Endometrial microvascular endothelial cells (primary cell): ENCODE results near the gene THEM5. TPM values are rescaled to one million over a fixed set of nuclear protein-coding genes. Genes with fewer than 3 reads are reported as not detected.

Experiments used
- in situ Hi-C: cut with HindIII; loops from 2 replicates; pipeline ENCODE4 v1.10.0; 2017; ENCODE audit warnings: low sequenced_read_pairs, low pct_unique_long_range_greater_than_20kb; ENCODE audit errors: inconsistent ontology term
- total RNA-seq: library from RNA; depleted of rRNA; stranded (reverse); fragments of >200 nt; gene quantifications from one replicate; pipeline ENCODE4 v1.2.3, GENCODE V29; 2015; ENCODE audit errors: inconsistent ontology term

Gene THEM5
- total RNA-seq, 1 donor from 2014 or later, result not detected

DNA sequence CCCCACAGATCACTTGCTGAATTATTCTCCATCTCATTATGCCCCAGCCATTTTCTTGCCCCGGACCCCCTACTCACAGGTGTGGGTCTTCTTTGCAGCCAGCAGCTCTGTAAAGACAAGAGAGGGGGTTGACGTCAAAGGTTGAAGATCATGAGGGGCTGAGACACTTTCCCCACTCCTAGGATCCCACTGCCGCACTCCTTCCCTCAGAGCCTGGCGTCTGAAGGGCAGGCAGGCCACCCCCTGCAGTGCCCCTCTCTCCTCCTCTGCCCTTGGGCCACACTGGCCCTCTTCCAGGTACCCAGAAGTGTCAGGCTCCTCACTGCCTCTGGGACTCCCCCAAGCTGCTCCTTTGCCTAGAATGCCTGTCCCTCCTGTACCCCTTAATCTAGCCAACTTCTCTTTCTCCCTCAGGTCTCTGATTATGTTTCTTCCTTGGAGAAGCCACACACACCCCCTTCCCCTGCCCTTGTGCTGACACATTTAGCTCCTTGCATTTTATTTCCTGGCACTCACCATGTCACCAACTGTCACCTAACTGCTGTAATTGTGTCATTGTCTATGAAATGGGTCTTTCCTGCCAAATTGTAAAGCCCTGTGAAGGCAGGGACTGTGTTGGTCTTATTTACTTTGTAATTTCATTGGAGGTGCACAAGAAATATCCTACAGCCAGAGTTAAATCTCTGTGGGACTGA is 24.0 kb downstream of the THEM5 start:
- in situ Hi-C loops, result no loop called here

DNA sequence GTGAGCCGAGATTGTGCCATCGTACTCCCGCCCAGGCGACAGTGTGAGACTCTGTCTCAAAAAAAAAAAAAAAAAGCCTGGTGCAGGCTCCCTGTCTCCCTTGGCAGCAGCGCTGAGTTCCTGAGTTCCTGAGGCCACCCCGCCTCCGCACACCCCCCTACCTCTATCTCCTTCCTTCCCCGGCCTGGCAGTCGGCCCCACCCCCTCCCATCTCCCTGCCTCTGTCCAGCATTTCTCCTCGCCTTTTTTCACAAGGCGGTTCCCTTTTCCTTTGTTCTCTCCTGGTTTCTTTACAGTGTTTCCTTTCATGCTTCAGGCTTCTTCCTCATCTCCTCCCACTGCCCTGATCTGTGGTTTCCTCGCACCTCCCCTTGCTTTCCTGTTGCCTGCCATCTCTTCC is 24.6 kb downstream of the THEM5 start:
- in situ Hi-C loops, result no loop called here

- in situ Hi-C loops, result no loop called here
Measured at GRCh38 chr1:151827853-151828252, 25.7 kb downstream of the THEM5 start.

DNA sequence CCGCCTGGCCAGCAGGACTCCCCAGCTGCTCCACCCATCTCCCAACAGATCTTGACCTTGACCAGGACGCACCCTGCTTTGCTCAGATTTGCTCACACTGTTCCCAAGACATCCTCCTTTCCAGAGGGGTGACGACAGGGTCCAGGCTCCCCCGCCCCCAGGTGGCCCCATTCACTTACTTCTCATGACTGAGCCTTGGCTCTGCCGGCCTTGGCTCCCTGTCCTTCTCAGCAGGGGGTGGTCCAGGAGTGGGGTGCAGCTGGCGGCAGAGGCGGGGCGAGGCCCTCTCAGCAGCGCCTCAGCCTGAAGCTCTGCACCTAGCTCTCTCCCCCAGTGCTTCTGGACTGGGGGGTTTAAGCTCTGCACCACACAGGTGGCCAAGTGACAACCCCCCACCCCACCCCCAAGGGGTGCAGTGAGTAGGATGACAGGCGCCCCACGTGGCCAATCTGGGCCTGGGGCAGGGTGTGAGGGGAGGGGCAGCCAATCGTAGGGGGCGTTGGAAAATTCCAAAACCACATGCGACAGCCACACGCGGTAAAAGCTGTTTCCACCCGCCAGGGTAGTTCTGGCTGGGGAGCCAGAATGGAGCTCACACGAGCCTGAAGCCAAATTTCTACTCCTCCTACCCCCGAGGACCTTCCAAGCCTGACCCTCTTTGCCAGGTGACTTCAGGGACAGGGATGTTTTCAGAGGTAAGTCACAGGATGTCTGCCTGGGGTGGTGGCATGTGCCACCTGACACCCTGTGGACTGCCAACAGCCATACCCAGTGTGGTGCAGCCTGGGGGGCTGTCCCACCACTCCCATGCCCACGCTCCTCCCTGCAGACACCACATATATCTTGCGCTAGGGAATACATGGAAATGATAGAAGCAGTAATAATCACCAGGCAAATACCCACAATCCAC is 27.5 kb downstream of the THEM5 start:
- in situ Hi-C loops, result no loop called here

GRCh38 chr1:151825204-151825603 is 28.3 kb downstream of the THEM5 start:
- in situ Hi-C loops, result no loop called here

DNA sequence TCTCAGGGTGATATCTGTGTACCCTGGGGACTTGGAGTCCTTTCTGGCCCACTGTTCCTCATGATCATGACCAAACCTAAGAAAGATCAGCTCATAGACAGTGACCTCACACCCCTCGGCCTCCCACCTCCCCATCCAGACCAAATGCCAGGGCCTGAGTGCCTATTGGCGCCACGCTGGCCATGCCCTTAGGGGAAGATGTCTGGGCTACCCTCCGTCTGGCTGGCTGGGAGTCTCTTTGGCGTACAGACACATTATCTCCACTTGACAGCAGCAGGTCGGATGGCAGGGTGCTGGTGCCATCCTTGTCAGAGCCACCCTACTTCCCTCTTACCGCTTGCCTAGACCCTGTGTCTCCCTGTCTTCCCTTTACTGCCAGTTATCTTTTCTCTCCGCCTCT is 30.3 kb downstream of the THEM5 start:
- in situ Hi-C loops, result no loop called here

- in situ Hi-C loops, result no loop called here
Measured at GRCh38 chr1:151822404-151822803, 31.1 kb downstream of the THEM5 start.

- in situ Hi-C loops, result no loop called here
Measured at GRCh38 chr1:151820940-151821339, 32.6 kb downstream of the THEM5 start.

GRCh38 chr1:151819976-151820623 is 33.4 kb downstream of the THEM5 start:
- in situ Hi-C loops, result no loop called here

GRCh38 chr1:151819227-151819835 is 34.2 kb downstream of the THEM5 start:
- in situ Hi-C loops, result no loop called here

- in situ Hi-C loops, result no loop called here
Measured at GRCh38 chr1:151817353-151817730, 36.2 kb downstream of the THEM5 start.

DNA sequence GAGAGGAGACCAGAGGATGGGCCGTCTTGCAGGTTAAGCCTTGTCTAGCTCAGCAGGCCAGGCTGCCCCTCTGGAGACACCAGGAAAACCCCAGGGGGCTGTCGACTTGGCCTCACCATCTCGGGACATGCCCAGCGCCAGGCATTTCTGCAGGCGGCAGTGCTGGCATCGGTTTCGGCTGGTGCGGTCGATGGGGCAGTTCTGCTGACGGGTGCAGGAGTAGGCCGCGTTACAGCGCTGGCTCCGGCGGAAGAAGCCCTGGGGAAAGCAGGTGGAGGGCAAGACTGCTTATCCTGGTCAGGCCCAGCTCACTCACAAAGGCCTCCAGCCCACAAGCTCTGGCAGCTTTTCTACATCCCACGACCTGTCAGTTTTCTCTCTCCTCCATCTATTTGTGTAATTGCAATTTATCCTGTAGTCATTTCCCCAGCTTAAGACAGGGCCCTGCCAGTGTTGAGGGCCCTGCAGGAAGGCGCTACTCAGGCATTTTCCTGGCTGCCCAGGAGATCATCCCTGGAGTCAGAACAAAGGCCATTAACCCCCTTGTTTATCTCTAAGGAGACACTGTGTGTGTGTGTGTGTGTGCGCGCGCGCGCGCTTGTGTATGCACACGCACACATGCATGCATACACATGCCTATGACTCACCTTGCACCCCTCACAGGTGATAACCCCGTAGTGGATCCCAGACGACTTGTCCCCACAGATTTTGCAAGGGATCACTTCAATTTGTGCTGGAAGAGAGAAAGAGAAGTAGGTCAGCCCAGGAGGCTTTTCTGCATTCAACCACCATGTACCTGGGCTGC is 36.8 kb downstream of the THEM5 start:
- in situ Hi-C loops, result no loop called here

GRCh38 chr1:151815716-151816327 is 37.7 kb downstream of the THEM5 start:
- in situ Hi-C loops, result no loop called here

- in situ Hi-C loops, result no loop called here
Measured at GRCh38 chr1:151814971-151815545, 38.5 kb downstream of the THEM5 start.

- in situ Hi-C loops, result no loop called here
Measured at GRCh38 chr1:151814426-151814825, 39.1 kb downstream of the THEM5 start.

DNA sequence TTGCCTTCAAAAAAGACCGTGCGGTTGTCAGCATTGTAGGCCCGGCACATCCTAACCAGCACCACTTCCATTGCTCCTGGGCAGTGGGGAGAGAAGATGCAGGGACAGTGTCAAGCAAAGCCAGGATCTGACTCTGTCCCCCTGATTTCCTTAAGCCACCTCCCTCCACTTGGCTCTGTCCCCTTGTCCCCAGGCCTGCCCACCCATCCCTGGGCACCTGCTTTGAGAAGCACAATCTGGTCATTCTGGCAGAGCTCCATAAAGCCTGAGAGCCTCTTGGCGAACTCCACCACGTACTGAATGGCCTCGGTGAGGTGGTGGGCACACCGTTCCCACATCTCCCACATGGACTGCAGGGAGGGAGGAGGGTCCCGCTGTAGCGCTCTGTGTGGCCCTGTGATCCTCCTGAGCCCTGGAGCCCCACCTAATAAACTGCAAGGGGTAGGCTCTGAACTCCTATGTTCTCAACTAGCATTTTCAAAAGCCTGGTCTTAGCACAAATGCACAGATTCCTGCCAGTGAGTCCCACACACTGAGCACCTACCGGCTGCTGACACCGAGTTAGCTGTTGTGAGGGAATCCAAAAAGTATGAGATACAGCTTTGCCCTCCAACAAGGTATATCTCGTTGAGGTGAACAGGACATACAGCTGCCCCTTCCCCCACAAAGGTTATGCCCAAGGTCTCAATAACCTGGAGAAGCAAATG is 40.1 kb downstream of the THEM5 start:
- in situ Hi-C loops, result no loop called here

DNA sequence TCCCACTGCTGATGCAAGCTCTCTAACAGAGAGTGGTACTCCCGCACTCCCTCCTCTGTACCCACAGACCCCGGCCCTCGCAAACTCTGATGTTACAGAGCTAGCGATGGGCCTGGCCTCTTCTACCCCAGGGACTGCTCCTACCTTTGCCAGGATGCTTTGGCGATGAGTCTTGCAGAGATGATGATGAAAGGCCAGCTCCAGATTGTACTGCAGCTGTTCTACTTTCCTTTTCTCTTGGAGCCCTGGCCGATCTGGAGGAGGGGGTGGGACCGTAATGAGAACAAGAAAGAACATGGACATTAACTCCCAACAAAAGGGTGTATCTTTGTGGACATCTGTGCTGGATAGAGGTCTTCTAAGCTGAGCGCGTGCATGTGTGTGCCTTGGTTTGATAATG is 42.3 kb downstream of the THEM5 start:
- in situ Hi-C loops, result no loop called here
